Prostate gland (tissue), 2 donors: Measurements from ENCODE around the gene NR5A2.

ENCODE experiments used
- POLR2A ChIP-seq: fragments of 450-650 bp; IDR thresholded peaks from one replicate; pipeline ENCODE4 v1.6.1; 2016; ENCODE audit warnings: antibody characterized with exemption, mild to moderate bottlenecking
- POLR2AphosphoS5 ChIP-seq: sonication (generic); formaldehyde crosslinking; IDR thresholded peaks from one replicate; pipeline ENCODE4 v1.6.1; 2017; ENCODE audit warnings: antibody characterized with exemption
- TF ChIP-seq, protein P1 (sequence below), 4 experiments: fragments of 200-600 bp in 2 of 4; fragments of 450-650 bp in 2 of 4; sonication (generic) in 2 of 4; IDR thresholded peaks; 1 replicate in 3 of 4; 2 replicates in 1 of 4; pipeline ENCODE4 v1.5.1; 2016 to 2019; ENCODE audit warnings: antibody characterized with exemption in 4 of 4, mild to moderate bottlenecking in 2 of 4, moderate library complexity in 2 of 4

DNA sequence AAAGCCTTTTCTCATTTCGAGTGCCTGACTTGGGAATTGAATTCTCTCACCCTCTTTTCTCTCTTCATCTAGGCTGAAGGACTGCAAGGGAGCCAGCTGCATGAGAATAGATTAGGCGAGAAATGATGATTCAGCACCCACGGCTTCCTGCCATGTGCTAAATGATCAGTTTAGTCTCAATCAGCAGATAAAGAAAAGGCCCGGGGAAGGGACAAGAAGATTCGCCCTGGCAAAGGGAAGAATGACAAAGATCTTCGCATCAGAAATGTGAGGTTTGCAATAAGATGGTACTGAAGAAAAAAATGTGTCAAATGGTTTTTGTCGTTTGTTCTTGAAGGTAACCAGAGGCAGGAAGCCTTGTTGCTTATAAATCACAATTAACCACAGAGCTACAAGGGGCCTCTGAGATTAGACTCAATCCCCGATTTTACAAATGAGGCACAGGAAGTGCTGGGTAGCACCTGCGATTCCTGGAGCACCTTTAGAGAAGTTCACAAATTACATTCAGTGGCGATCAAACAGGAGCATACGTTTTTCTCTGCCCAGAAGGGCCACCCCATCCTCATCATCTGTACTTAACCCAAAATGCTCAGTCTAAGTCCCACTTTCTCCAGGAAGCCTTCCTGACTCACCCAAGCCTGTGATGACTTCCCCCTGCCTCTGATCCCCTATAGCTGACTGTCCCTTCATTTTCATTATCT is 198.9 kb downstream of the NR5A2 start:
- TF ChIP-seq POLR2AphosphoS5 (no peak), POLR2A (no peak)
- TF ChIP-seq, protein P1, sequence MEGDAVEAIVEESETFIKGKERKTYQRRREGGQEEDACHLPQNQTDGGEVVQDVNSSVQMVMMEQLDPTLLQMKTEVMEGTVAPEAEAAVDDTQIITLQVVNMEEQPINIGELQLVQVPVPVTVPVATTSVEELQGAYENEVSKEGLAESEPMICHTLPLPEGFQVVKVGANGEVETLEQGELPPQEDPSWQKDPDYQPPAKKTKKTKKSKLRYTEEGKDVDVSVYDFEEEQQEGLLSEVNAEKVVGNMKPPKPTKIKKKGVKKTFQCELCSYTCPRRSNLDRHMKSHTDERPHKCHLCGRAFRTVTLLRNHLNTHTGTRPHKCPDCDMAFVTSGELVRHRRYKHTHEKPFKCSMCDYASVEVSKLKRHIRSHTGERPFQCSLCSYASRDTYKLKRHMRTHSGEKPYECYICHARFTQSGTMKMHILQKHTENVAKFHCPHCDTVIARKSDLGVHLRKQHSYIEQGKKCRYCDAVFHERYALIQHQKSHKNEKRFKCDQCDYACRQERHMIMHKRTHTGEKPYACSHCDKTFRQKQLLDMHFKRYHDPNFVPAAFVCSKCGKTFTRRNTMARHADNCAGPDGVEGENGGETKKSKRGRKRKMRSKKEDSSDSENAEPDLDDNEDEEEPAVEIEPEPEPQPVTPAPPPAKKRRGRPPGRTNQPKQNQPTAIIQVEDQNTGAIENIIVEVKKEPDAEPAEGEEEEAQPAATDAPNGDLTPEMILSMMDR (IDR thresholded peaks at IDR 0.05) = no peak
